HEK293 (cell line): ENCODE data around the gene IGSF9B.

Source experiments
- MEIS1 ChIP-seq: sonication (generic); formaldehyde crosslinking; IDR thresholded peaks from 2 replicates; pipeline ENCODE4 v1.8.1; 2022; ENCODE audit warnings: missing genetic modification reagents, mild to moderate bottlenecking, borderline replicate concordance
- REPIN1 ChIP-seq: fragments of 450-650 bp; formaldehyde crosslinking; IDR thresholded peaks from 2 replicates; pipeline ENCODE4 v1.5.1; 2017; ENCODE audit warnings: missing biosample characterization, missing genetic modification characterization, low read depth
- SCRT1 ChIP-seq: fragments of 450-650 bp; formaldehyde crosslinking; IDR thresholded peaks from 2 replicates; pipeline ENCODE4 v1.5.1; 2016; ENCODE audit warnings: missing biosample characterization, missing genetic modification characterization, borderline replicate concordance
- YY1 ChIP-seq: fragments of 450-650 bp; formaldehyde crosslinking; IDR thresholded peaks from 2 replicates; pipeline ENCODE4 v1.5.1; 2018; ENCODE audit warnings: missing biosample characterization, missing genetic modification characterization
- ZBTB8A ChIP-seq: fragments of 450-650 bp; formaldehyde crosslinking; IDR thresholded peaks from 2 replicates; pipeline ENCODE4 v1.5.1; 2016; ENCODE audit warnings: missing biosample characterization, missing genetic modification characterization
- ZNF18 ChIP-seq: fragments of 450-650 bp; formaldehyde crosslinking; IDR thresholded peaks from 2 replicates; pipeline ENCODE4 v1.5.1; 2016; ENCODE audit warnings: missing biosample characterization, missing genetic modification characterization
- ZNF398 ChIP-seq: fragments of 450-650 bp; formaldehyde crosslinking; IDR thresholded peaks from 2 replicates; pipeline ENCODE4 v1.5.1; 2017; ENCODE audit warnings: missing biosample characterization, missing genetic modification characterization
- ZNF501 ChIP-seq: fragments of 450-650 bp; formaldehyde crosslinking; IDR thresholded peaks from 2 replicates; pipeline ENCODE4 v1.5.1; 2016; ENCODE audit warnings: missing biosample characterization, missing genetic modification characterization
- ZNF558 ChIP-seq: fragments of 450-650 bp; formaldehyde crosslinking; IDR thresholded peaks from 2 replicates; pipeline ENCODE4 v1.5.1; 2016; ENCODE audit warnings: missing biosample characterization, missing genetic modification characterization
- ZSCAN23 ChIP-seq: fragments of 450-650 bp; formaldehyde crosslinking; IDR thresholded peaks from 2 replicates; pipeline ENCODE4 v1.5.1; 2016; ENCODE audit warnings: missing biosample characterization, missing genetic modification characterization
- TF ChIP-seq, protein P1 (sequence below): fragments of 450-650 bp; formaldehyde crosslinking; IDR thresholded peaks from 2 replicates; pipeline ENCODE4 v1.5.1; 2016; ENCODE audit warnings: missing biosample characterization, missing genetic modification characterization

DNA sequence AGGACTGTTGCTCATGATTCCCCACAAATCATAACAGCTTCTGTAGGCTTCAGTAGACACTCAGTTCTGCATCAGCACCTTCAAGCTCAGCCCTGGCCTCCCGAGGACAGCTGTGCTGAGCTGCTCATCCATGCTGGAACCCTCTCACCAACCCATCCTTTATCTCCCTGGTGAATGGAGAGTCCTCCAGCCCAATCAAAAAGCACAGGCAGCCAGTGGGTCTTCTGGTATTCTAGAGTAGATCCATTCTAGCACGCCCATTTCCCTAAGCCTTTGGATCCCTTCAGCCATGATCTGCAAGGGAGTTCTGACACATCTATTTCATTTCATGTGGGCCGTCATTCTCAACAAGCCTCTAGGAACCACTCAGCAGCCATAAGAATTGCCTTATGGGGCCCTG, 66.9 kb downstream of the IGSF9B start:
- TF ChIP-seq MEIS1 (no peak), YY1 (tag by site-specific recombination) (no peak), ZNF18 (tag by site-specific recombination) (no peak), ZBTB8A (no peak), ZSCAN23 (tag by site-specific recombination) (no peak), SCRT1 (tag by site-specific recombination) (no peak), ZNF501 (no peak), ZNF558 (tag by site-specific recombination) (no peak), ZNF398 (tag by site-specific recombination) (no peak), REPIN1 (tag by site-specific recombination) (no peak)
- TF ChIP-seq, protein P1, sequence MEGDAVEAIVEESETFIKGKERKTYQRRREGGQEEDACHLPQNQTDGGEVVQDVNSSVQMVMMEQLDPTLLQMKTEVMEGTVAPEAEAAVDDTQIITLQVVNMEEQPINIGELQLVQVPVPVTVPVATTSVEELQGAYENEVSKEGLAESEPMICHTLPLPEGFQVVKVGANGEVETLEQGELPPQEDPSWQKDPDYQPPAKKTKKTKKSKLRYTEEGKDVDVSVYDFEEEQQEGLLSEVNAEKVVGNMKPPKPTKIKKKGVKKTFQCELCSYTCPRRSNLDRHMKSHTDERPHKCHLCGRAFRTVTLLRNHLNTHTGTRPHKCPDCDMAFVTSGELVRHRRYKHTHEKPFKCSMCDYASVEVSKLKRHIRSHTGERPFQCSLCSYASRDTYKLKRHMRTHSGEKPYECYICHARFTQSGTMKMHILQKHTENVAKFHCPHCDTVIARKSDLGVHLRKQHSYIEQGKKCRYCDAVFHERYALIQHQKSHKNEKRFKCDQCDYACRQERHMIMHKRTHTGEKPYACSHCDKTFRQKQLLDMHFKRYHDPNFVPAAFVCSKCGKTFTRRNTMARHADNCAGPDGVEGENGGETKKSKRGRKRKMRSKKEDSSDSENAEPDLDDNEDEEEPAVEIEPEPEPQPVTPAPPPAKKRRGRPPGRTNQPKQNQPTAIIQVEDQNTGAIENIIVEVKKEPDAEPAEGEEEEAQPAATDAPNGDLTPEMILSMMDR (tag by site-specific recombination), result no peak
